Activated T-helper 2 cell treated with anti-CD3 and anti-CD28 coated beads, Interferon-gamma antibody, Interleukin-2, Interleukin-4, amounts not matched to agents 10 μg/mL and 5 μg/mL and 100 μg/mL, durations not matched to agents 14 hours and 24 hours and 36 hours (primary cell): Measurements from ENCODE around the gene ASB17. TPM values are rescaled to one million over a fixed set of nuclear protein-coding genes. Genes with fewer than 3 reads are reported as not detected.

ENCODE experiments used
- DNase-seq: peaks from one replicate; pipeline ENCODE4 v3.0.0; 2021; ENCODE audit warnings: low spot score
- H3K27ac Mint-ChIP-seq: one replicate; pipeline ENCODE4 v1.8.0; 2021; ENCODE audit warnings: mixed read lengths
- H3K27me3 Mint-ChIP-seq: one replicate; pipeline ENCODE4 v1.8.0; 2021; ENCODE audit warnings: low read depth, mixed read lengths
- H3K36me3 Mint-ChIP-seq: one replicate; pipeline ENCODE4 v1.8.0; 2021; ENCODE audit warnings: low read depth, mixed read lengths
- H3K4me1 Mint-ChIP-seq: one replicate; pipeline ENCODE4 v1.8.0; 2021; ENCODE audit warnings: low read depth, mixed read lengths
- H3K4me3 Mint-ChIP-seq: one replicate; pipeline ENCODE4 v1.8.0; 2021; ENCODE audit warnings: low read depth, mild to moderate bottlenecking, moderate library complexity, mixed read lengths
- H3K9me3 Mint-ChIP-seq: one replicate; pipeline ENCODE4 v1.8.0; 2021; ENCODE audit warnings: mixed read lengths
- intact Hi-C: fragments of 100-400 bp; cut with micrococcal nuclease; formaldehyde crosslinking; loops from one replicate; pipeline ENCODE4 v1.15.1; 2023
- total RNA-seq: library from RNA; stranded (reverse); gene quantifications from 2 replicates; pipeline ENCODE4 v1.2.3, GENCODE V29; 2022

Gene ASB17
- total RNA-seq, 1 donor from 2014 or later, result not detected

- Mint-ChIP-seq H3K9me3 (no peaks in the 10 kb centered on the region), H3K27me3 (no peaks in the 10 kb centered on the region), H3K27ac (no peak overlapping the region), H3K4me1 (no peaks in the 10 kb centered on the region), H3K36me3 (no peaks in the 10 kb centered on the region), H3K4me3 (no peak overlapping the region)
- no peak for DNase-seq
- intact Hi-C loops, result no loop called here
These were observed 4.8 kb upstream of the ASB17 start for GRCh38 chr1:75937034-75937433.

GRCh38 chr1:75922698-75923097, 9.5 kb downstream of the ASB17 start:
- Mint-ChIP-seq H3K4me3 (no peak overlapping the region), H3K36me3 (no peaks in the 10 kb centered on the region), H3K27ac (no peak overlapping the region), H3K27me3 (peaks cover 1% of the 10 kb centered on the region), H3K9me3 (no peaks in the 10 kb centered on the region), H3K4me1 (no peaks in the 10 kb centered on the region)
- no peak for DNase-seq
- intact Hi-C loops, result no loop called here

- no peak overlapping the region for H3K27ac Mint-ChIP-seq
- H3K4me3 Mint-ChIP-seq, result no peak overlapping the region
- no peaks in the 10 kb centered on the region for H3K9me3 Mint-ChIP-seq
- H3K36me3 Mint-ChIP-seq, result no peaks in the 10 kb centered on the region
- H3K4me1 Mint-ChIP-seq, result no peaks in the 10 kb centered on the region
- intact Hi-C loops, result no loop called here
- H3K27me3 Mint-ChIP-seq, result no peaks in the 10 kb centered on the region
- DNase-seq, result no peak
These were observed 15.4 kb downstream of the ASB17 start for GRCh38 chr1:75916834-75917233.

GRCh38 chr1:75908717-75909152, 23.5 kb downstream of the ASB17 start:
- intact Hi-C loops, result no loop called here
- DNase-seq, result no peak
- H3K36me3 Mint-ChIP-seq, result no peaks in the 10 kb centered on the region
- H3K4me1 Mint-ChIP-seq, result no peaks in the 10 kb centered on the region
- H3K27ac Mint-ChIP-seq, result no peak overlapping the region
- peaks cover 7% of the 10 kb centered on the region for H3K9me3 Mint-ChIP-seq
- no peaks in the 10 kb centered on the region for H3K27me3 Mint-ChIP-seq
- no peak overlapping the region for H3K4me3 Mint-ChIP-seq

GRCh38 chr1:75901371-75901770, 30.8 kb downstream of the ASB17 start:
- Mint-ChIP-seq H3K27me3 (no peaks in the 10 kb centered on the region), H3K4me3 (no peak overlapping the region), H3K36me3 (no peaks in the 10 kb centered on the region), H3K9me3 (no peaks in the 10 kb centered on the region), H3K4me1 (no peaks in the 10 kb centered on the region), H3K27ac (no peak overlapping the region)
- intact Hi-C loops, result no loop called here
- DNase-seq, result no peak

GRCh38 chr1:75884437-75884836, 47.8 kb downstream of the ASB17 start:
- H3K27ac Mint-ChIP-seq, result no peak overlapping the region
- no peak overlapping the region for H3K4me3 Mint-ChIP-seq
- no peaks in the 10 kb centered on the region for H3K36me3 Mint-ChIP-seq
- H3K27me3 Mint-ChIP-seq, result no peaks in the 10 kb centered on the region
- H3K4me1 Mint-ChIP-seq, result no peaks in the 10 kb centered on the region
- DNase-seq, result no peak
- intact Hi-C loops, result no loop called here
- H3K9me3 Mint-ChIP-seq, result no peaks in the 10 kb centered on the region

GRCh38 chr1:75879985-75880384, 52.2 kb downstream of the ASB17 start:
- H3K27me3 Mint-ChIP-seq, result no peaks in the 10 kb centered on the region
- no peak overlapping the region for H3K27ac Mint-ChIP-seq
- no peaks in the 10 kb centered on the region for H3K9me3 Mint-ChIP-seq
- H3K4me1 Mint-ChIP-seq, result no peaks in the 10 kb centered on the region
- DNase-seq, result no peak
- H3K4me3 Mint-ChIP-seq, result no peak overlapping the region
- no peaks in the 10 kb centered on the region for H3K36me3 Mint-ChIP-seq
- intact Hi-C loops, result no loop called here

- no peak for DNase-seq
- no peaks in the 10 kb centered on the region for H3K36me3 Mint-ChIP-seq
- H3K9me3 Mint-ChIP-seq, result no peaks in the 10 kb centered on the region
- intact Hi-C loops, result no loop called here
- no peaks in the 10 kb centered on the region for H3K4me1 Mint-ChIP-seq
- H3K4me3 Mint-ChIP-seq, result no peak overlapping the region
- no peaks in the 10 kb centered on the region for H3K27me3 Mint-ChIP-seq
- no peak overlapping the region for H3K27ac Mint-ChIP-seq
These were observed 61.3 kb downstream of the ASB17 start for GRCh38 chr1:75870951-75871350.

Other genes starting within 250 kb of the ASB17 start
- gene ACADM, start 207.7 kb downstream of the ASB17 start, total RNA-seq, result 58.4 and 60.5 TPM in 2 replicates
- 219 and 230 TPM in 2 replicates for gene RABGGTB, start 146.1 kb downstream of the ASB17 start, total RNA-seq
- 0.60 and 0.62 TPM in 2 replicates for gene MSH4, start 135.5 kb downstream of the ASB17 start, total RNA-seq
- 0.53 TPM in 1 of 2 replicates, not detected in the other for gene ST6GALNAC3, start 142.3 kb upstream of the ASB17 start, total RNA-seq